Breast epithelium (tissue), 3 donors: ENCODE measurements around the gene PLA2G2F.

Experiments used
- CTCF ChIP-seq, 3 donors: fragments of 450-650 bp; IDR thresholded peaks; one replicate each; pipeline ENCODE4 v1.5.1; 2016 to 2017; ENCODE audit warnings: antibody characterized with exemption in 3 of 3, mild to moderate bottlenecking in 3 of 3, moderate library complexity in 3 of 3
- POLR2A ChIP-seq: fragments of 450-650 bp; IDR thresholded peaks from one replicate; pipeline ENCODE4 v1.6.1; 2016; ENCODE audit warnings: antibody characterized with exemption, mild to moderate bottlenecking, moderate library complexity

GRCh38 chr1:20152599-20152930, 13.4 kb downstream of the PLA2G2F start:
- TF ChIP-seq CTCF (IDR thresholded peaks at IDR 0.05): peak in 1 of 3 donors; percentile 0
- TF ChIP-seq POLR2A: no peak
